Measurements from ENCODE around the gene RASL11B.

Gene RASL11B

DNA sequence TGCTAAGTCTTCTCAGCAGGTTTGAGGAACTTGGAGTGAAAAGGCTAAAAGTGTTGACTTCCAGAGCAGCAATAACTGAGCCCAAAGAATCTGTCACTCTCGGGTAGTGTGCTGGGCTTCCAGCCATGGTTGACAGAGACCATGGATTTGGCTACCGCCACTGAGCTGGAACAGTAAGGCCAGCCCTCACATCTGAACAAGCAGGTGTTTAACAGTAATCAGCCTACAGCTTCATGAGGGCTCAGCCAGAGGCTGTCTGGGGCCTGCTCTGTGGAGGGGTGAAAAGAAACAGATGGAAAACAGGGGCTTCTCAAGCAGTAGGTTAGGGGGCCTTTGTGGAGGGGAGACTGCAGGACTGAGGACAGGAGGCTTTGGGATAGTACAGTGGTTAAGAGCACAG is 14.9 kb downstream of the RASL11B start:
- DNase-seq, result no peak

DNA sequence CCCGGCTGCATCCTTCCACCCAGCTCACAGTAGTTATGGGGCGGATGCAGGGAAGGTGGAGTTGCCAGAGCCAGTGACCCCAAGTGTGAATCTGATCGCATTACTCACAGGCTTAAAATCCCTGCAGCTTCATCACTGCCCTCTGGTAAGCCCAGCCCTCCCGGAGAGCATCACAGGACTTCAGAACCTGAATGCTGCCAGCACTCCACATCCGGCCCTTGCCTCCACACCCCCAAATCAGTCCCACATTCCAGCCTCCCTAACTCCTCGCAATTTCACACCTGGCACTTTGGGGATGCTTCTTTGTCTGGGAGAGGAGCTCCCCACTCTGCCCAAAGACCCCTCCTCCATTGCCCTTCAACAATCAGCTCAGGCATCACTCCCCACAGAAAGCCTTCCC is 15.6 kb downstream of the RASL11B start:
- no peak for DNase-seq

DNA sequence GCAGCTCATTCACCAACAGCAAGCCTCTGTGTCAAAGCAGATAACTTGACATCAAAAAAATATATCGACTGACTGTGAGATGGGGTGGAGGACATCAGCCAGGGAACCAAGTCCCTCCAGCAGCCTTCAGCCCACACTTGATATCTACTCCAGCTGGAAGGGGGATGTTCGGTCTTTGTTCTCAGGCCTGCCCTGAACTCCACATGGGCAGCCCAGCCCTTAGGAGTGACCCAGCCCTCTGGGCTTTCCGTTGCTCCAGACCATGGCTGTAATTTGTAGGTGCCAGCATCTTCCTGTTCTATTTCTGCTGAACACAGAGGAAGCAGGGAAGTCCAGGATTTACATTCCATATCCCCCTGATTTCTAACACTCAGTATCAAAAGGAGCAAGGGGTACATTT is 17.4 kb downstream of the RASL11B start:
- DNase-seq, result no peak

DNA sequence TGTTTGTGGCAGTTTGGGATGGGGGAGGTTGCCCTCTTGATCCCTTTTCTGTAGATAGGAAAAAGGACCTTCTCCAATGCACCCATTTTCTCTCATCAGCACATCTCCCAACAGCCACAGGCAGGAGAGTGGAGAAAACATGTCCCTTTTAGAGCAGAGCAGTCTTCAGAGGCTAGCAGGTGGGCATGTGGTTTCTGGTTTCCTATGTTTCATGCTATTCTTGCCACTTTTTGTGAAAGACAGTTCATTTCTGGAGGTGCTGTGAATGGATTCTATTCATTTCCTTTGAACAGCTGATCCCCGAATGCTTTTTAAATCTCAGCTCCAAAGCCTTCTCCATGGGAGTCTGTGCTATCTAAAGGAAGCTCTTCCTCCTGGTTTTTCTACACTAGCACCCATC is 18.9 kb downstream of the RASL11B start:
- DNase-seq, result no peak

DNA sequence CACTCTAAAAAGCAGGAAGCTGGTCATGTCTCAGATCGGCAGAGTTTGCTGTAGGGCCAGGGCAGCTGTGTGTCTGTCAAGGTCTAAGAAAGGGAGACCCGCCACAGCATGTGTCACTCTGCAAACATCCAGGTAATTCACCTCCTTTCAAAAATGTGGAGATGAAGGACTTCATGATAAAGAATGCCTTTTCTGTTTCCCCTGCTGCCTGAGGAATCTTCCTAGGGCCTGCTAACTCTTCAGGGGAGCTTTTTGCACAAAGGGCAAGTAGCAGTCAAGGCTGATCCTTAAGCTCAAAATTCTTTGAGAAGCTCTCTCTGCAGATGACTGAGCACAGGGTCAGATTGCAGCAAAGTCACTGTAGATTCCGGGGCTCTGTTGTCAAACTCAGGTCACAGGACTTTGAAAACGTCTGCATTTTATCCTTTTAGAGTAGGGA is 21.1 kb downstream of the RASL11B start:
- no peak for DNase-seq

DNA sequence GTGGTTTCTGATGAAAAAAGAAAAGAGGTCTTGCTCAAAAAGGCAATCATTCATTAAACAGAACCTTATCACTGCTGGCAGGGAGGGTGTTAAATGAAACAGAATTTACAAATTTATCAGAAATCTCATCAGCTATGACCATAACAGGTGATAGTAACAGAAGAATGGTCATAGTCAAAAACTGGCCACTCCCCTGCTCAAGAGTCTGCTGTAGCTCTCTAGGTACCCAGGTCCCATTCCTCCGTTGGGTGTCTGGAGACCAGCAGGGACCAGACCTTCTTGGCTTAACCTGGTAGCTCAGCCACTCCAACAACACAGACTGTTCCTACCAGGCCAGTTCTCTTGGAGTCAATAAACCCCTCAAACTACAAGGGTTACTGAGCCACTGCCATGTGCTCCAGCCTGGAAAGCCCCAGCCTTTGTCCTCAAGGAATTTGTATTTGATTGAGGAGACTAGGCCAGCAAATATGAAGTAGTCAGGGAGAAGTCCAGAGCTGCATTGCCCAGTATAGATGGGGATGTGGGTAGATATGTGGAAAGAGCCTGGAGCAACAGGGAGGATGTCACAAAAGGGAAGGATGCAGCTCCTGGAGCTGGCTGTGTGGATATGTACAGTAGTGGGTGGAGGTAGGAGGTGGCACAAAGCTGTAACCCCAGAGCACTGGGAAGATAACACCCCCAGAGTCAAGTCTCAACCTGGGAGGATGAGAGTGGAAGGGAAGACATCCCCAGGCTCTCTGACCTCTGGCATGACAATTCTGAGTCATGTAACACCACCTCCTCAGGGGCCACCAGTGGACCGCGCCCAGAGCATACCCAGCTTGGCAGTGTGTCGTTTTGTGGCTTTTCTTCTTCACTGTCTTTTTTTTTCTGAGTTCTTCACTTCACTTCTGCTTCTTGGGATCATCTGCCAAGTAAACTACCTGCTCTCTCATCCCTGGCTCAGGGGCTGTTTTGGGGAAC is 21.9 kb downstream of the RASL11B start:
- DNase-seq, result no peak

DNA sequence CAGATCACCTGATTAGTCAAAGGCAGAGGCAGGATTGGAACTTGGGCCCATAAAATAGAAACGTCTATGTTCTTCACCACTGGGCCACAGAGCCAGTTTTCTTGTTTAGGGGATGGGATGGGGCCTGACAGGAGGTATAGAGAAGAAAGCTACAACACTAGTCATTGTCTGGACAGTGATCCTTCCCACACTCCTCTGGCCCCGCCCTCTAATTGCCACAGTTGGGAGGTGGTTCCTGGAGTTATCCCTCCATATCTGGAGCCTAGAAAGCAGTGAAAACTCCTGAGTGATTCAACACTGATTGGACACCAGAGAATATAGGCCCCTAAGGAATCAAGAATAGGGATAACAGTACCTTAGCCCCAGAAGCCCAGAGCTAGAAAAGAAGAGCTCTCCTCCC is 22.9 kb downstream of the RASL11B start:
- no peak for DNase-seq

DNA sequence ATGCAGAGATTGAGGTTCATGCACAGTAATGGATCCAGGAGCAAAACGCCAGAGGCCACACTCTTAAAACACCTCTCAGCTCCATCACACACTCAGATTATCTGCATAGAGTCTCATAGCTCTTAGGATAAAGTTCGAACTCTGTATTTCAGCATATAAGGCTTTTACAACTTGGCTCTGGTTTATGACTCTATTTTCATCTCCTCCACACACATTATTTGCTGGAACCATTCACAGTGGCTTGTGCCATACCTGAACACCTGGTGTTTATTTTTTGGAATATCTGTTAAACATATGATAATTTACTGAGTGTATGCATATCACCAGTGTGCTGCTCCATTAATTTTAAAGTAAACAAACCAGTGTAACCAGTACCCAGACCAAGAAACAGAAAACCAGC is 27.2 kb downstream of the RASL11B start:
- no peak for DNase-seq

DNA sequence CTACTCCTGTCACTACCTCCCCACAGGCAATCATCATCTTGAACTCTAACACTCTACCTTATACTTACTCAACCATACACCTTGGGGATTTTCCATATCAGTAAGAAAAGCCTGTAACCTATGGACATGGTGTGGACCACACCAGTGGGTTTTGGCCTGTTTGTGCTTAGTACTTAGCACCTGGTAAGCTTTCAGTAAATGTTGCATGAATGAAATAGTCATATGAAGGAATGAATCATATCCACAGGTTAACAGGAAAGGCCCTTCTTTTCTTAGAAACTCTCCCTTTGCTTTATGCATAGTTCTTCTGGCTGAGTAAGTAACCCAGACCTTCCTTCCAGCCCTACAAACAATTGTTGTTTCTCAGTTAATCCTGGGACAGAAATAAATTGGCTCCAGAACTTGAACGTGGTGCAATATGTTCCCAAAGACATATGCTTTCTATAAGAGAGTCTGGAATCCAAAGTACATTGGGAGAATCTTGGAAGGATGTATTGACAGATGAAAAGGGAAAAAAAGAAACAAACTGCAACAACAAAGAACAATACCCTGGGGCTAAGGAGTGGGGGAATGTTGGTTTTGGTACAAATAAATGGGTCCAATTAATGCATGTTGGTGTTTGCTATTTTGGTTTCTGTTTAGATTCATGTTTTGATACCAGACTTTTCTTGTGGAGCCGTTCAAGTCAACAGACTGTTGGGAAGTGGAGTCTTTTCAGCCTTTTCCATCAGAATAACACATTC is 27.8 kb downstream of the RASL11B start:
- DNase-seq, result no peak

DNA sequence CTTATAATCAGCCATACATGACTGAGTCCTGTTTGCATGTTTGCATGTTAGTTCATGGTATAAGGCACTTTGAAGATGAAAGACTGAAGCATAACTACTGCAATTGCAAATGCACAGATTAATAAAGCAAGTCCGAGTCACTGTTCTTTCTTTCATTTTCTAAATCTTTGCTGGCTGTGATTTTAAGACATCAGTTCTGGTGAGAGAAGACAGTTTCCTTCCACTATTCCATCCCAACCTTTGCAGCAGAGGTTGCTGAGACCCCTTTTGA is 28.3 kb downstream of the RASL11B start:
- DNase-seq, result no peak

DNA sequence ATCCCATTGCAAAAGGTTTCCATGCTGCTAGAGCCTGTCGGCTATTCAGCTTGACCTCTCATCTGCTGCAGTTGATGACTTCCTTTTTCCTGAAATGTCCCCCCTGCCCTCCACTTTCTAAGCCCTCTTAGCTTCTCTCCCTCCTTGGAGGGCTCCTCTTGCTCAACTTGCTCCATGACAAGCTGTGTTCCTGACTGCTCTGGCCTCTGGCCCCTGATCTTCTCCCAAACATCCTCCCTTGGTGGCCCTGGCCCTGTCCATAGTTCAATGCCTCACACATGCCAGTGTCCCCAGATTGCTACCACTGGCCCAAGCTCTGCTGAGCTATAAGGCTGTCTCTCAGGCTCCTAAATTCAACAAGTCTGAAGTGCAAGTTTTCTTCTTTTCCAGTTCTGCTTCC is 29.6 kb downstream of the RASL11B start:
- no peak for DNase-seq

DNA sequence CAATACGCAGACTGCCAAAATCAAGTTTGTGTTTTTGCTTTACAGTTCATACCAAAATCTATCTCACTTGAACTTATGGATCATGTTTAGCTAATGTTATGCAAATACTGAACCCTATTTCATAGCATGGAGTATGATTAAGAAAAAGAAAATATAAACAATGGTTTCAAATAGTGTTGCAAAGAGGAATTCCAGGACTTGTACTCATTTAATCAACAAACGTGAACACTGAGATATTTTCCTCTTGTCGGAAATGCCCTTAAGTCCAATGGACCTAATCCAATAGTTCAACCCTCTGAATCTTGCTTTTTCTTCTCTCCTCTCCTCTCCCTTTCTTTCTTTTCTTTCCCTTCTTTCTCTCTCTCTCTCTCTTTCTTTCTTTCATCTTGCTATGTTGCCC is 30.8 kb downstream of the RASL11B start:
- no peak for DNase-seq

DNA sequence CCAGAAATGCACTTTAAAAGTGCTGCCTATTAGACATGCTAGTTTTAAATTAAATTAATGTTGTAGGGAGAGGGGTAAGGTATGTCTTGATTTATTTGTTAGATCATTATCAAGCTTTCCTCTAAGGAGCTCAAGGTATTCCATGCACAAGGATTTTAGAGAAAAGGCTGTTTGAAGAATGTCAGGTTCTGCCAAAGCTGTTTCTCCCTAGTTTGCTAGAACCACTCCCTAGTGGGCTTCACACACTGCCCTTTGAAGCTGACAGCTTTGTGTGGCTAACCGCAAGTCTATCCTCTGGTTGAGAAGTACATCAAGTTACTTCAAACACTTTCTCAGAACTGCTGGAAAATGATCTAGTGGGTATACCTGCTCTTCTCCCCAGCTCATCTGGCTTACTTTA is 32.3 kb downstream of the RASL11B start:
- DNase-seq, result no peak

DNA sequence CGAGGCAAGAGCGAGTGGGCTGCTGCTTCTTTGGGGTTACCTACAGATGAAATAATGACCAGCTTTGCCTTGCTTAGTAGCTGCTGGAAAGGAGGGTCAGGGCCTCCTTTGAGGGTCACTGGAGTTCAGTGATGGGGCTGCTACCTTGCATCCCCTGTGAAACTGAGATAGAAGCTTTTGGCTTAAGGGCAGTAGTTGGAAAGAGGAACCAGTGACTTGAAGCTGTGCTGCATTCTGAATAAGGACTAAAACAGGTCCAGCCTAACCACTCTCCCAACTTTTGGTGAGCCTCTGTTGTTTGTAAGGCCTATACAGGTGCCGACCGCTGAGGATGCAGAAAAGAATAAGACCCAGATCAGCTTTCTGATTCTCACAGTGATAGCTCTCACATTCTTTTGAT is 41.2 kb downstream of the RASL11B start:
- no peak for DNase-seq

DNA sequence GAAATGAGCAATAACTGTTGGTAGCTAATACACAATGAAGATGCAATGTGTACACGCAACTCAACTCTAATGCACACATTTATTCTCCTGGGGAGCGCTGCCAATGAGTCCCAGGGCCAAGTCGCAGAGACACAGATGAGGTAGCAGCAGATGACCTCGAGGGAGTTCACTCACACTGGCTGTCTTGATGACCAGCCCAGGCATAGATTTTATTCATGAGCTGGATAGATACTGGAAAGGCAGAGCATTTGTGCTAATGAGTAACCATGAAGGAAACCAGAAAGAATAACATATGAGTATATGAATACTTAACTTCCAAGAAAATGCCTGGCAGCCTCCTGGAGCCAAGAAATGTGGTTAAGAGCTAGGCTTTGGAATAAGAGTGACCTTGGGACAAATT is 42.3 kb downstream of the RASL11B start:
- DNase-seq, result no peak

DNA sequence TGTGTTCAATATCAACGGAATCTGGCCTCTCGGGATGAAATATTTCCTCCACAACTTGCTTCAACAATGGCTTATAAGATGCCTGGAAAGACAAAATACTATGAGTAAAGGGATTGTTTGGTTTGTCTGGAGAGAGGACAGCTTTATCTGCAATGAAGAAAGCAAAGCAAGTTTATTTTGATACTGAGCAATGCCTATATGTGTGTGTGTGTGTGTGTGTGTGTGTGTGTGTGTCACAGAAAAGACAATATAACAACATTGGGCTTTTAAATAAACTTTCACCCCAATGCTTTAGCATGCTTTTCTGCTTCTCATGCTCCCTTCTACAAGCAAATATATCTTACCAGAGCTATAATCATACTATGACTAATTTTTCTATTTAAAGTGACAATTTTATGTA is 45.4 kb downstream of the RASL11B start:
- no peak for DNase-seq

DNA sequence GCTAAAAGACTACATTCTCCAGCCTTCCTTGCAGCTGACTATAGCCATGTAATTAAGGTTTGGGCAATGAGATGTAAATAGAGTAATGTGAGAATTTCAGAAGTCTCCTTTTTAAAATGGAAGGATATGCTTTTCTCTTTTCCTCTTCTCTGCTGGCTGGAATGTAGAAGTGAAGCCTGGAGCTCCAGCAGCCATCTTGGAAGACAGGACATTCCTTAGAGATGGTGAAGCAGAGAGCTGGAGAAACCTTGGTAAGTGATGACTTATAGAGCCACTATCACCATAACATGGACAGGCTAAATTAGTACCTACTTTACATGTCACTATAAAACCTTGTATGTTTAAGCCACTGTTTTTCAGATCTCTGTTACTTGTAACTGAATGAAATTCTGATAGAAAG is 48.0 kb downstream of the RASL11B start:
- no peak for DNase-seq

DNA sequence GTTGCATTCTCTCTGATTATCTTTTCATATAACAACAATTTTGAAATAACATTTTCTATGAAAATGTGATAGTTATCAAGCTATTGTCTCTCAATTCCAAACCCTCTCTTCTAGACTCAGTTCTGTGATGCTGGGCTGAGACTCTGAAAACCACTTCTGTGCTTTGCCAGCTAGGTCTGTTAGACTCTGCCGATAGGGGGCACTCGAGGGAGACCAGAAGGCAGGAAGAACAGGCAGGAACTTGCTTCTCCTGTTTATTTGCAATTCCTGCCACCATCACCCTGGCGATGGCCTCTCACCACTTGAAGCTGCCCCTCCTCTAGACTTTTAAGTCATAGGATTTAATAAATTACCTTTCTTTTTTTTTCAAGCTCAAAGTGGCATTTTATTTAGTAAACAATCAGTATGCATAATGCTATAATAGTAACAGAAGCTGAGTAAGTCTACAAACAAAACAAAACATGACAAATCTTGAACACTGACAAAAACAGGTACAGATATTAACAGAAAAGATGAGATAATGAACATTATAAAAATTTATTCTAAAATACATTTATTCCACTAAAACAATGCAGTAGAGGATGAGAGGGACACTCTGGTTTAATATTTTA is 49.7 kb downstream of the RASL11B start:
- DNase-seq, result peak; percentile 50

DNA sequence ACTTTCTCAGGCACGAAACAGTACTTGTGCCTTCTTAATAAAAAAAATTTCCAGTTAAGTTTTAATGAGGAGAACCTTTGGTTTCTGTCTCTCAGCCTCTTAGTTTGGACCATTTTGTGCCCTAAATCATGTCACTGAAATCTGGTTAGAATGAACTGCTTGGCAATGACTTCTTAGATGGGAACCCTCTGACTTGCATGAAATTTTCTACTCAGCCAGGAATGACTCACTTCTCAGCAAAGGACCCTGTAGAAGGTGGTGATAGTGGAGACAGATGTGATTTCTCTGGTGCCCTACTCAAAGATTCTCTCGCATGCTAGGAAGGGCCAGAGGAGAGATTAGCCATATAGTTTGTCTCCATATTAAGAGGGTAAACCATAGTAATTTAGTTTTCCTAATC is 50.5 kb downstream of the RASL11B start:
- no peak for DNase-seq

DNA sequence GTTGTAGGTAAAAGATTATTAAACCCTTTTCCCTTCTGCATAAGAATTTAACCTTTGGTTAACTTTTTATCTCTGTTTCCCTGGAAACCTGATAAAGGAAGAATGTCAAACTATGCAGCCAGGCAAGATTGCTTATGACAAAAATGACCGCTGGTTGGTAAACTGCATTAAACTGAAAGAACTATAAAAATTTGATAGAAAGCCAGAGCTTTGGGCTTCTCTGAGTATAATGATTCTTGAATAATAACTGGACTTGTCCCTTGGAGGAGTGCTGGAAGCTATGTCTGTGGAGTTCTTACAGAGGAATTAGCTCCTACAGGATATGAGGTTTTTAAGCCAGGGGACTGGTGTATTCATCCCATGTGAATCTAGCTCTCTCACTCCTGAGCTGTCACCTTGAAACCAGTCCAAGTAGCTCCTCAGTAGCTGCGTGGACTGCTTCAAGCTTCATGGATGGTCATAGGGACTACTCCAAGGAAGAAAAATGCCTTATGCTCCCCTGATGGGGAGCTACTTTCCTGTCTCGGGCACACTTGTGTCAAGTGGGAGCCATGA is 52.0 kb downstream of the RASL11B start:
- DNase-seq, result no peak

DNA sequence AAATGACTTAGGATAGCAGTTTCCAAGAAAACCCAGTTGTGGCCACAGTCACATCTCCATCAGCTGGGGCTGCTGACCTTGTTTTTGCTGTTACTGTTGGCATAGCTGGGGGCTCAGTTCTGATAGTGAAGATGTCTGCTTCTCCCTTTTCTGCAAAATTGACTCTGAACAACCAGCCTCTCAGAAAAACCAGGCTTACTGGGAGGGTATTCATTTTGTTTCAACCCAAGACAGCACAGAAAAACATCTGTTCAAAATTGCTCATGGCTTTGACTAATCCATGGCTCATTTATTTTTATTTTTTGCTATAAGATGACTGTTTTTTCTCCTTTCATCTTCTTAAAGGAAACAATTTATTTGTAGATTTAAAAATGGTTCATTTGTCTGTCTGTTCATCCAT is 53.1 kb downstream of the RASL11B start:
- no peak for DNase-seq

DNA sequence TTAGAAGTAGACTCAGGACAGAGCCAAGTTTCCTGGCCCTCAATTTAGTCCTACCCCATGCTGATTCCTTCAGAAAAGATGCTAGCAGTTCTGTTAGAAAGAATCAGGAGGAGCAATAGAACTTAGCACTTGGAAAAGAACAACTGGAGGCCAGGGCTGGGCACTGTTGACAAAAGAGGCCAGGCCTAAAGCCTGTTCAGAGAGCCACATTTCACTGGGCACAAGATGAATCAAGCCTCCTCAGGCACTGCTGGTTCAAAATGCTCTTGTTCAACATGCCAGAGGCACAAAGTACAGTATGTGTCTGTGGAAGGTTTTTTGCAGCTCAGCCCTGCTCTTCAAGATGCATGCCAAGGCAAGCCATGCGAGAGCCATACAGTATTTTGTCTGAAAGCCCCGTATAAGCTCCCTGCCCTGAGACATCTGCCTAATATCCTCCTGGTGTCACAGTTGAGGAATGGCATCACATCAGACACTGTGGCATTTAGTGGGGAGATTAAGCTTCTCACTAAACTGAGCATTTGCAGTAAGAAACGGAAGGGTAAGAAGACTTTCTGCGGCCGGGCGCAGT is 53.7 kb downstream of the RASL11B start:
- no peak for DNase-seq

Data from activated T-cell treated with anti-CD3 and anti-CD28 coated beads for 4 hours (primary cell).